ENCODE data around the gene PHACTR3.

Gene PHACTR3

GRCh38 chr20:59688999-59689398, 84.7 kb downstream of the PHACTR3 start:
- DNase-seq (ENCODE audit: extremely low read depth in 1 of 2, low read depth in 1 of 2), result no peak

- DNase-seq (ENCODE audit: extremely low read depth in 1 of 2, low read depth in 1 of 2), result no peak
Observed at GRCh38 chr20:59690101-59690500, 85.8 kb downstream of the PHACTR3 start.

GRCh38 chr20:59690976-59691375, 86.6 kb downstream of the PHACTR3 start:
- DNase-seq (ENCODE audit: extremely low read depth in 1 of 2, low read depth in 1 of 2), result no peak

- DNase-seq (ENCODE audit: extremely low read depth in 1 of 2, low read depth in 1 of 2), result no peak
Observed at GRCh38 chr20:59692139-59692538, 87.8 kb downstream of the PHACTR3 start.

- DNase-seq (ENCODE audit: extremely low read depth in 1 of 2, low read depth in 1 of 2), result no peak
Observed at GRCh38 chr20:59693587-59693986, 89.2 kb downstream of the PHACTR3 start.

- DNase-seq (ENCODE audit: extremely low read depth in 1 of 2, low read depth in 1 of 2), result no peak
Observed at GRCh38 chr20:59696476-59696875, 92.1 kb downstream of the PHACTR3 start.

- no peak for DNase-seq (ENCODE audit: extremely low read depth in 1 of 2, low read depth in 1 of 2)
Observed at GRCh38 chr20:59697068-59697467, 92.7 kb downstream of the PHACTR3 start.

GRCh38 chr20:59698598-59698997, 94.3 kb downstream of the PHACTR3 start:
- no peak for DNase-seq (ENCODE audit: extremely low read depth in 1 of 2, low read depth in 1 of 2)

- DNase-seq (ENCODE audit: extremely low read depth in 1 of 2, low read depth in 1 of 2), result no peak
Observed at GRCh38 chr20:59701236-59701635, 96.9 kb downstream of the PHACTR3 start.

GRCh38 chr20:59703046-59703445, 98.7 kb downstream of the PHACTR3 start:
- DNase-seq (ENCODE audit: extremely low read depth in 1 of 2, low read depth in 1 of 2), result no peak

- no peak for DNase-seq (ENCODE audit: extremely low read depth in 1 of 2, low read depth in 1 of 2)
Observed at GRCh38 chr20:59705651-59706399, 101.5 kb downstream of the PHACTR3 start.

- no peak for DNase-seq (ENCODE audit: extremely low read depth in 1 of 2, low read depth in 1 of 2)
Observed at GRCh38 chr20:59706400-59706693, 102.0 kb downstream of the PHACTR3 start.

GRCh38 chr20:59708326-59708725, 104.0 kb downstream of the PHACTR3 start:
- no peak for DNase-seq (ENCODE audit: extremely low read depth in 1 of 2, low read depth in 1 of 2)

- DNase-seq (ENCODE audit: extremely low read depth in 1 of 2, low read depth in 1 of 2), result no peak
Observed at GRCh38 chr20:59709636-59710035, 105.3 kb downstream of the PHACTR3 start.

GRCh38 chr20:59718071-59718470, 113.7 kb downstream of the PHACTR3 start:
- no peak for DNase-seq (ENCODE audit: extremely low read depth in 1 of 2, low read depth in 1 of 2)

GRCh38 chr20:59718751-59719150, 114.4 kb downstream of the PHACTR3 start:
- no peak for DNase-seq (ENCODE audit: extremely low read depth in 1 of 2, low read depth in 1 of 2)

GRCh38 chr20:59720013-59720412, 115.7 kb downstream of the PHACTR3 start:
- no peak for DNase-seq (ENCODE audit: extremely low read depth in 1 of 2, low read depth in 1 of 2)

GRCh38 chr20:59721386-59721785, 117.0 kb downstream of the PHACTR3 start:
- no peak for DNase-seq (ENCODE audit: extremely low read depth in 1 of 2, low read depth in 1 of 2)

GRCh38 chr20:59723108-59723500, 118.8 kb downstream of the PHACTR3 start:
- no peak for DNase-seq (ENCODE audit: extremely low read depth in 1 of 2, low read depth in 1 of 2)

- DNase-seq (ENCODE audit: extremely low read depth in 1 of 2, low read depth in 1 of 2), result no peak
Observed at GRCh38 chr20:59723607-59724456, 119.5 kb downstream of the PHACTR3 start.

GRCh38 chr20:59724457-59725366, 120.4 kb downstream of the PHACTR3 start:
- no peak for DNase-seq (ENCODE audit: extremely low read depth in 1 of 2, low read depth in 1 of 2)
